HG03039 (cell line): Measurements from ENCODE around the gene BHLHE23.
"Not testable (repeated sequence)": the region's sequence is repeated elsewhere in the genome, so short reads cannot be mapped to it uniquely, and the experiment has no call there.

Experiments used
- ATAC-seq: cut with Tn5 transposase; IDR thresholded peaks from one replicate; pipeline ENCODE4 v1.9.1; 2021; ENCODE audit warnings: mild to moderate bottlenecking, moderate library complexity; ENCODE audit not compliant: unreplicated experiment

Gene BHLHE23

GRCh38 chr20:62962891-62963613 lies 43.7 kb downstream of the BHLHE23 start:
- ATAC-seq = no peak

- no peak for ATAC-seq
Observed at GRCh38 chr20:62962221-62962879, 44.4 kb downstream of the BHLHE23 start.

- ATAC-seq = no peak
Observed at GRCh38 chr20:62961799-62962198, 45.0 kb downstream of the BHLHE23 start.

- ATAC-seq = no peak
Observed at GRCh38 chr20:62961310-62961783, 45.4 kb downstream of the BHLHE23 start.

- ATAC-seq = not testable (repeated sequence)
Observed at GRCh38 chr20:62960446-62961309, 46.1 kb downstream of the BHLHE23 start.

- no peak for ATAC-seq
Observed at GRCh38 chr20:62959998-62960436, 46.7 kb downstream of the BHLHE23 start.

- ATAC-seq = no peak
Observed at GRCh38 chr20:62959101-62959971, 47.4 kb downstream of the BHLHE23 start.

GRCh38 chr20:62958388-62959100 lies 48.2 kb downstream of the BHLHE23 start:
- no peak for ATAC-seq

GRCh38 chr20:62957136-62958117 lies 49.3 kb downstream of the BHLHE23 start:
- ATAC-seq = no peak

- no peak for ATAC-seq
Observed at GRCh38 chr20:62956387-62957135, 50.2 kb downstream of the BHLHE23 start.
